CD14-positive monocyte (primary cell): ENCODE measurements around the gene CDH4. TPM values are rescaled to one million over a fixed set of nuclear protein-coding genes. Genes with fewer than 3 reads are reported as not detected.

Source experiments
- DNase-seq, 3 donors: peaks; one replicate each; pipeline ENCODE4 v3.0.0-alpha.2; 2011 to 2022
- H2AFZ ChIP-seq: 2 replicates; pipeline ENCODE4 v1.6.0; 2012; ENCODE audit warnings: mild to moderate bottlenecking, low read depth, low read length, inconsistent platforms; ENCODE audit not compliant: insufficient read depth, poor library complexity, severe bottlenecking
- H3K27ac ChIP-seq, 2 donors: 1 replicate in 1 of 2; 2 replicates in 1 of 2; pipeline ENCODE4 v1.5.1; 2012 to 2013; ENCODE audit warnings: low read length in 2 of 2, control low read depth in 1 of 2, inconsistent platforms in 1 of 2, low read depth in 1 of 2, mild to moderate bottlenecking in 1 of 2
- H3K27me3 ChIP-seq, 2 donors: one replicate each; pipeline versions ENCODE4 v1.6.0 to v1.6.1; 2011 to 2013; ENCODE audit warnings: low read length in 2 of 2; ENCODE audit not compliant: control insufficient read depth in 2 of 2, insufficient read depth in 2 of 2
- H3K36me3 ChIP-seq, 2 donors: replicated peaks in 1 of 2; 1 replicate in 1 of 2; 2 replicates in 1 of 2; pipeline versions ENCODE4 v1.5.1 to v1.6.1; 2012 to 2013; ENCODE audit warnings: low read length in 2 of 2, control low read depth in 1 of 2, inconsistent platforms in 1 of 2, mild to moderate bottlenecking in 1 of 2; ENCODE audit not compliant: insufficient read depth in 2 of 2, control insufficient read depth in 1 of 2
- H3K4me1 ChIP-seq, 2 donors: 1 replicate in 1 of 2; 2 replicates in 1 of 2; pipeline versions ENCODE4 v1.5.1 to v1.6.1; 2012 to 2013; ENCODE audit warnings: low read length in 2 of 2, control low read depth in 1 of 2, inconsistent platforms in 1 of 2, mild to moderate bottlenecking in 1 of 2, moderate library complexity in 1 of 2; ENCODE audit not compliant: insufficient read depth in 2 of 2, control insufficient read depth in 1 of 2
- H3K4me2 ChIP-seq: replicated peaks from 2 replicates; pipeline ENCODE3; 2012; ENCODE audit warnings: low read length, moderate library complexity, mild to moderate bottlenecking; ENCODE audit not compliant: poor library complexity, severe bottlenecking; ENCODE audit errors: extremely low read depth
- H3K4me3 ChIP-seq, 3 experiments: fragments of 200-600 bp in 1 of 3; sonication (generic) in 1 of 3; replicated peaks in 1 of 3; 1 replicate in 2 of 3; 2 replicates in 1 of 3; pipeline ENCODE4 v1.5.1; 2011 to 2013; ENCODE audit warnings: low read length in 3 of 3, mild to moderate bottlenecking in 3 of 3, control low read depth in 2 of 3, low read depth in 2 of 3, inconsistent platforms in 1 of 3, moderate library complexity in 1 of 3
- H3K79me2 ChIP-seq: 2 replicates; pipeline ENCODE4 v1.6.0; 2012; ENCODE audit warnings: mild to moderate bottlenecking, control low read depth, inconsistent platforms, low read length, moderate library complexity; ENCODE audit not compliant: insufficient read depth
- H3K9ac ChIP-seq: 2 replicates; pipeline ENCODE4 v1.6.0; 2017; ENCODE audit warnings: low read length, mild to moderate bottlenecking; ENCODE audit not compliant: insufficient read depth, poor library complexity, severe bottlenecking
- H3K9me3 ChIP-seq, 2 donors: replicated peaks in 1 of 2; 1 replicate in 1 of 2; 2 replicates in 1 of 2; pipeline versions ENCODE4 v1.5.1 to v1.6.1; 2012 to 2013; ENCODE audit warnings: low read length in 2 of 2, control low read depth in 1 of 2; ENCODE audit not compliant: control insufficient read depth in 1 of 2, insufficient read depth in 1 of 2
- H4K20me1 ChIP-seq: 2 replicates; pipeline ENCODE4 v1.6.0; 2012; ENCODE audit warnings: mild to moderate bottlenecking, low read length, control low read depth, moderate library complexity; ENCODE audit not compliant: insufficient read depth
- H3K27ac Mint-ChIP-seq, 7 donors: one replicate each; pipeline ENCODE4 v1.8.0; 2020; ENCODE audit warnings: mild to moderate bottlenecking in 7 of 7, mixed read lengths in 7 of 7, moderate library complexity in 6 of 7, inconsistent platforms in 2 of 7
- H3K27me3 Mint-ChIP-seq, 3 donors: one replicate each; pipeline ENCODE4 v1.8.0; 2021 to 2022; ENCODE audit warnings: low read depth in 3 of 3, mild to moderate bottlenecking in 3 of 3, mixed read lengths in 3 of 3, moderate library complexity in 3 of 3, inconsistent platforms in 1 of 3
- H3K36me3 Mint-ChIP-seq, 2 donors: one replicate each; pipeline ENCODE4 v1.8.0; 2020; ENCODE audit warnings: mixed read lengths in 2 of 2, inconsistent platforms in 1 of 2, mild to moderate bottlenecking in 1 of 2
- H3K4me1 Mint-ChIP-seq: one replicate; pipeline ENCODE4 v1.8.0; 2020; ENCODE audit warnings: mild to moderate bottlenecking, mixed read lengths
- H3K4me3 Mint-ChIP-seq, 2 donors: one replicate each; pipeline ENCODE4 v1.8.0; 2020; ENCODE audit warnings: mild to moderate bottlenecking in 2 of 2, mixed read lengths in 2 of 2, moderate library complexity in 1 of 2
- H3K9me3 Mint-ChIP-seq, 7 donors: one replicate each; pipeline ENCODE4 v1.8.0; 2020 to 2022; ENCODE audit warnings: mixed read lengths in 7 of 7, mild to moderate bottlenecking in 6 of 7, moderate library complexity in 6 of 7, inconsistent platforms in 2 of 7
- WGBS: methylation state at CpG from one replicate; pipeline ENCODE4 v1.1.5; 2013; ENCODE audit warnings: missing lambda C conversion rate; ENCODE audit not compliant: insufficient coverage; 5-methylcytosine and 5-hydroxymethylcytosine counted together
- intact Hi-C, 2 donors: fragments of 100-400 bp; cut with micrococcal nuclease; formaldehyde crosslinking; loops; one replicate each; pipeline versions ENCODE4 v1.15.0 to v1.15.1; 2023
- polyA plus RNA-seq, 3 donors: library from polyadenylated mRNA; depleted of rRNA in 1 of 3; unstranded in 2 of 3; stranded (reverse) in 1 of 3; fragments of 300-500 nt in 2 of 3; fragments of >200 nt in 1 of 3; fragmentation: Illumina TruSeq in 2 of 3; gene quantifications; 1 replicate in 2 of 3; 2 replicates in 1 of 3; pipeline ENCODE4 v1.2.3, GENCODE V29; 2012 to 2021
- TF ChIP-seq, protein P1 (sequence below): fragments of 200-600 bp; IDR thresholded peaks from one replicate; pipeline ENCODE4 v1.8.0; 2022; ENCODE audit warnings: antibody characterized with exemption, mild to moderate bottlenecking

Gene CDH4
- polyA plus RNA-seq, 3 donors: not detected

DNA sequence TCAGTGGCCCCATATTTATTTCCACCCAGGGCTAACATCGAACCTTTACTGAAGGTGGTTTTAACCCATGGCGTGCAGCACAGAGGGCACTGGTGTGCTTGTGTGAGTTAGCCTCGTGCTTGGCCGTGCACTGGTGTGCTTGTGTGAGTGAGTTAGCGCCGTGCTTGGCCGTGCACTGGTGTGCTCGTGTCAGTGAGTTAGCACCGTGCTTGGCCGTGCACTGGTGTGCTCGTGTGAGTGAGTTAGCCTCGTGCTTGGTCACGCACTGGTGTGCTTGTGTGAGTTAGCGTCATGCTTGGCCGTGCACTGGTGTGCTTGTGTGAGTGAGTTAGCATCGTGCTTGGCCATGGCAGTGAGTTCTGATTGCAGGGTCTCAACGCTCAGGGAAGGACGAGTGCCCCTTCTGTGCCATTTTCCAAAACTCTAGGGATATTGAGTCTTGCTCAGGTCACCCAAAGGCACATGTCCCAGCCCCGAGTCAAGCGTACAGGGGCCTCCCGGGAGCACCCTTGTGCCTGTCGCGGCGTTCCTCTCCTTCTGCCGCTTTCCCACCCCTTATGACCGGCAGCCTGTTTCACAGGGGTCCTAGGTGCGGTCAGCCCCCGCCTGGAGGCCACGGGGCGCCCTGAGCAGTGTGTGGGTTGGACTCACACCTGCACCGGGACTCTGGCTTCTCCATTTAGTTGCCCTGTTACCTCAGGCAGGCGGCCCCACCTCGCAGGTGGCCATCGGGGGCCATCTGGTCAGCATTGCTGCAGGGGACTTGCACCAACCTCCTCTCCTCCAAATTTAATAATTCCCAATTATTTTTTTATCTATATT is 399.1 kb downstream of the CDH4 start:
- TF ChIP-seq, protein P1, sequence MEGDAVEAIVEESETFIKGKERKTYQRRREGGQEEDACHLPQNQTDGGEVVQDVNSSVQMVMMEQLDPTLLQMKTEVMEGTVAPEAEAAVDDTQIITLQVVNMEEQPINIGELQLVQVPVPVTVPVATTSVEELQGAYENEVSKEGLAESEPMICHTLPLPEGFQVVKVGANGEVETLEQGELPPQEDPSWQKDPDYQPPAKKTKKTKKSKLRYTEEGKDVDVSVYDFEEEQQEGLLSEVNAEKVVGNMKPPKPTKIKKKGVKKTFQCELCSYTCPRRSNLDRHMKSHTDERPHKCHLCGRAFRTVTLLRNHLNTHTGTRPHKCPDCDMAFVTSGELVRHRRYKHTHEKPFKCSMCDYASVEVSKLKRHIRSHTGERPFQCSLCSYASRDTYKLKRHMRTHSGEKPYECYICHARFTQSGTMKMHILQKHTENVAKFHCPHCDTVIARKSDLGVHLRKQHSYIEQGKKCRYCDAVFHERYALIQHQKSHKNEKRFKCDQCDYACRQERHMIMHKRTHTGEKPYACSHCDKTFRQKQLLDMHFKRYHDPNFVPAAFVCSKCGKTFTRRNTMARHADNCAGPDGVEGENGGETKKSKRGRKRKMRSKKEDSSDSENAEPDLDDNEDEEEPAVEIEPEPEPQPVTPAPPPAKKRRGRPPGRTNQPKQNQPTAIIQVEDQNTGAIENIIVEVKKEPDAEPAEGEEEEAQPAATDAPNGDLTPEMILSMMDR: no peak
- H3K4me1 Mint-ChIP-seq: no peaks in the 10 kb centered on the region
- peaks cover 2 to 48% (median 28%) of the 10 kb centered on the region in 7 donors for H3K9me3 Mint-ChIP-seq
- Histone ChIP-seq H3K9ac (no peak overlapping the region), H3K36me3 (no peaks in the 10 kb centered on the region), H3K4me3 (no peak overlapping the region), H3K27ac (no peak overlapping the region), H3K4me2 (no peak overlapping the region), H3K9me3 (peaks cover 9 to 74% of the 10 kb centered on the region in 2 donors), H2AFZ (no peak overlapping the region), H4K20me1 (no peaks in the 10 kb centered on the region), H3K27me3 (no peaks in the 10 kb centered on the region), H3K4me1 (no peaks in the 10 kb centered on the region), H3K79me2 (no peaks in the 10 kb centered on the region)
- 94% methylated on average over 27 of the region's 34 CpGs for WGBS
- H3K4me3 Mint-ChIP-seq: no peak overlapping the region
- intact Hi-C loops: no loop called here
- H3K27me3 Mint-ChIP-seq: peaks cover 0 to 7% (median 0%) of the 10 kb centered on the region in 3 donors
- H3K36me3 Mint-ChIP-seq: no peaks in the 10 kb centered on the region
- DNase-seq: no peak
- H3K27ac Mint-ChIP-seq: no peak overlapping the region

DNA sequence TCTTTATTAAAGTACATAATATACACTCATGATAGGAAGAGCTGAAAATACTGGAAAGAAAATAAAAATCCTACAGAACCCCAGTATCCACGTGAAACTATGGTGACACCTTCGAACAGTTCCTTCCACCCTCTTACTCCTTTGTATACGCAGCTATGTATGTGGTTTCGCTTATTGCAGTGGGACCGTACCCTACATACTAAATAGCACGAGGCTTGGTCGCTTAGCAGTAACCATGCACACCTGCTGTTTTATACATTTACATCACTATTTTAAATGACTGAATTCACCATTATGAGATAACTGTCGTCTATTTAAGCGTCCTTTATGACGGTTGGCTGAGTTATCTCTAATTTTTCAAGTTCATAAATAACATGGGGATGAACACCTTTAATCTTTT is 400.1 kb downstream of the CDH4 start:
- intact Hi-C loops: no loop called here
- H3K9ac ChIP-seq: no peak overlapping the region
- H3K27ac ChIP-seq: no peak overlapping the region
- no peak overlapping the region for H2AFZ ChIP-seq
- no peaks in the 10 kb centered on the region for H3K36me3 Mint-ChIP-seq
- no peaks in the 10 kb centered on the region for H3K36me3 ChIP-seq
- no peak overlapping the region for H3K4me3 Mint-ChIP-seq
- no peaks in the 10 kb centered on the region for H3K27me3 ChIP-seq
- H3K4me3 ChIP-seq: no peak overlapping the region
- H4K20me1 ChIP-seq: no peaks in the 10 kb centered on the region
- peaks cover 2 to 51% (median 24%) of the 10 kb centered on the region in 7 donors for H3K9me3 Mint-ChIP-seq
- peaks cover 0 to 3% (median 0%) of the 10 kb centered on the region in 3 donors for H3K27me3 Mint-ChIP-seq
- no peaks in the 10 kb centered on the region for H3K4me1 ChIP-seq
- H3K27ac Mint-ChIP-seq: no peak overlapping the region
- 85% methylated on average over 7 of the region's 10 CpGs for WGBS
- H3K9me3 ChIP-seq: peaks cover 9 to 74% of the 10 kb centered on the region in 2 donors
- H3K79me2 ChIP-seq: no peaks in the 10 kb centered on the region
- TF ChIP-seq, protein P1: no peak
- DNase-seq: no peak
- H3K4me1 Mint-ChIP-seq: no peaks in the 10 kb centered on the region
- no peak overlapping the region for H3K4me2 ChIP-seq
